Measurements from ENCODE around the gene GRN.
"Not testable (repeated sequence)": the region's sequence is repeated elsewhere in the genome, so short reads cannot be mapped to it uniquely, and the experiment has no call there.

The GRN gene

GRCh38 chr17:44327715-44328449, 17.2 kb upstream of the GRN start:
- H3K4me3 ChIP-seq (ENCODE audit: low read length), result no peak overlapping the region
- TF ChIP-seq CTCF (conservative IDR thresholded peaks at IDR 0.05; ENCODE audit: low read depth, low read length), result no peak
- no peak for DNase-seq (ENCODE audit: low read depth)

GRCh38 chr17:44329516-44329915, 15.6 kb upstream of the GRN start:
- H3K4me3 ChIP-seq (ENCODE audit: low read length); DNase-seq (ENCODE audit: low read depth): not testable (repeated sequence)

- not testable (repeated sequence) for H3K4me3 ChIP-seq (ENCODE audit: low read length); DNase-seq (ENCODE audit: low read depth)
Observed at GRCh38 chr17:44330263-44330662, 14.8 kb upstream of the GRN start.

GRCh38 chr17:44331249-44331760, 13.8 kb upstream of the GRN start:
- TF ChIP-seq CTCF (conservative IDR thresholded peaks at IDR 0.05; ENCODE audit: low read depth, low read length), result peak; percentile 78
- DNase-seq (ENCODE audit: low read depth), result no peak
- no peak overlapping the region for H3K4me3 ChIP-seq (ENCODE audit: low read length)

GRCh38 chr17:44333371-44333770, 11.7 kb upstream of the GRN start:
- no peak overlapping the region for H3K4me3 ChIP-seq (ENCODE audit: low read length)
- DNase-seq (ENCODE audit: low read depth), result no peak
- TF ChIP-seq CTCF (conservative IDR thresholded peaks at IDR 0.05; ENCODE audit: low read depth, low read length), result no peak

- TF ChIP-seq CTCF (conservative IDR thresholded peaks at IDR 0.05; ENCODE audit: low read depth, low read length), result no peak
- DNase-seq (ENCODE audit: low read depth), result no peak
- no peak overlapping the region for H3K4me3 ChIP-seq (ENCODE audit: low read length)
Observed at GRCh38 chr17:44334315-44334714, 10.8 kb upstream of the GRN start.

- DNase-seq (ENCODE audit: low read depth), result no peak
- no peak for TF ChIP-seq CTCF (conservative IDR thresholded peaks at IDR 0.05; ENCODE audit: low read depth, low read length)
Observed at GRCh38 chr17:44334727-44335126, 10.4 kb upstream of the GRN start.

GRCh38 chr17:44335564-44335963, 9.5 kb upstream of the GRN start:
- TF ChIP-seq CTCF (conservative IDR thresholded peaks at IDR 0.05; ENCODE audit: low read depth, low read length), result no peak
- no peak overlapping the region for H3K4me3 ChIP-seq (ENCODE audit: low read length)
- no peak for DNase-seq (ENCODE audit: low read depth)

More at GRCh38 chr17:44334727-44335126, 10.4 kb upstream of the GRN start:
- no peak overlapping the region for H3K4me3 ChIP-seq (ENCODE audit: low read length)
